ENCODE results near the gene SLC39A3. TPM values are rescaled to one million over a fixed set of nuclear protein-coding genes. Genes with fewer than 3 reads are reported as not detected.
A peak's percentile ranks its signal among the peaks of the same experiment; 100 is the strongest.

The SLC39A3 gene
- total and polyA plus RNA-seq, 2 experiments from 2014 or later, result 33.5 to 47.4 TPM

GRCh38 chr19:2783781-2784145, 43.9 kb upstream of the SLC39A3 start:
- H3K9me2 ChIP-seq (ENCODE audit: insufficient read depth), result no peaks in the 10 kb centered on the region
- Mint-ChIP-seq H3K36me3 (ENCODE audit: low read depth) (peaks cover 29% of the 10 kb centered on the region), H3K9me3 (peaks cover 4% of the 10 kb centered on the region; the same call in 1 of the 3 replicates), H3K27me3 (ENCODE audit: insufficient read depth, low read depth, poor library complexity) (peaks cover 13% of the 10 kb centered on the region), H3K27ac (peak overlapping the region; percentile 98), H3K4me1 (peaks cover 33% of the 10 kb centered on the region), H3K4me3 (peak overlapping the region; percentile 93)
- H4K20me1 ChIP-seq (replicated peaks; ENCODE audit: insufficient read depth), result peaks cover 45% of the 10 kb centered on the region
- peak overlapping the region; percentile 25; the same call in 1 of the 2 replicates for H3K4me2 ChIP-seq
- H3K4me1 ChIP-seq (ENCODE audit: insufficient read depth), result peaks cover 14% of the 10 kb centered on the region
- H3K36me3 ChIP-seq (ENCODE audit: insufficient read depth), result no peaks in the 10 kb centered on the region
- TF ChIP-seq CTCF (conservative IDR thresholded peaks at IDR 0.05; ENCODE audit: low read depth in 2 of 2), result no peak
- TF ChIP-seq NANOG (IDR thresholded peaks at IDR 0.05; ENCODE audit: borderline replicate concordance), result no peak
- H2AFZ ChIP-seq, result no peak overlapping the region
- DNase-seq (ENCODE audit: low spot score) (no peak), ATAC-seq (no peak)
- H3K4me3 ChIP-seq, result peak overlapping the region; percentile 38
- H3K79me2 ChIP-seq (replicated peaks; ENCODE audit: insufficient read depth), result peaks cover 75% of the 10 kb centered on the region
- 0 out of 2 replicates have a peak, but pooled peaks cover 5% of the 10 kb centered on the region for H3F3A ChIP-seq (replicated peaks; ENCODE audit: low read depth)
- H3K27me3 ChIP-seq (ENCODE audit: insufficient read depth), result no peaks in the 10 kb centered on the region
- peak overlapping the region; percentile 28; the same call in 1 of the 2 replicates for H3K27ac ChIP-seq (ENCODE audit: low read depth)

GRCh38 chr19:2782936-2783780, 43.3 kb upstream of the SLC39A3 start, which contains the start of gene SGTA:
TSS of gene SGTA (minus strand) at chr19:2783273. CDS start at chr19:2769068, 14,205 bp downstream.
- Mint-ChIP-seq H3K9me3 (peaks cover 4% of the 10 kb centered on the region; the same call in 1 of the 3 replicates), H3K4me1 (peaks cover 33% of the 10 kb centered on the region), H3K4me3 (peak within 1 kb of the TSS; percentile 93), H3K36me3 (ENCODE audit: low read depth) (peaks cover 30% of the 10 kb centered on the region), H3K27me3 (ENCODE audit: insufficient read depth, low read depth, poor library complexity) (peaks cover 13% of the 10 kb centered on the region), H3K27ac (peak within 1 kb of the TSS; percentile 98)
- Histone ChIP-seq H3K27me3 (ENCODE audit: insufficient read depth) (no peaks in the 10 kb centered on the region), H3K4me1 (ENCODE audit: insufficient read depth) (peaks cover 14% of the 10 kb centered on the region), H3K27ac (ENCODE audit: low read depth) (peak within 1 kb of the TSS; percentile 39; the same call in 1 of the 2 replicates), H3K4me3 (peak within 1 kb of the TSS; percentile 98), H2AFZ (no peak within 1 kb of the TSS), H3F3A (replicated peaks; ENCODE audit: low read depth) (0 out of 2 replicates have a peak, but pooled peaks cover 5% of the 10 kb centered on the region), H4K20me1 (replicated peaks; ENCODE audit: insufficient read depth) (peaks cover 50% of the 10 kb centered on the region), H3K4me2 (peak within 1 kb of the TSS; percentile 99), H3K79me2 (replicated peaks; ENCODE audit: insufficient read depth) (peaks cover 75% of the 10 kb centered on the region), H3K36me3 (ENCODE audit: insufficient read depth) (no peaks in the 10 kb centered on the region), H3K9me2 (ENCODE audit: insufficient read depth) (no peaks in the 10 kb centered on the region)
- peak; percentile 100 for DNase-seq (ENCODE audit: low spot score)
- peak; percentile 81 for ATAC-seq
- peak in 1 of 2 experiments; percentile 37; a peak in 2 of 4 replicates for TF ChIP-seq CTCF (conservative IDR thresholded peaks at IDR 0.05; ENCODE audit: low read depth in 2 of 2)
- TF ChIP-seq POLR2AphosphoS5 (IDR thresholded peaks at IDR 0.05; ENCODE audit: low read depth), result peak; percentile 89
- TF ChIP-seq CREB1 (CRISPR knock-in tag; IDR thresholded peaks at IDR 0.05; ENCODE audit: low read depth), result peak; percentile 97
- no peak for TF ChIP-seq REST (IDR thresholded peaks at IDR 0.05; ENCODE audit: unreplicated experiment)
- peak; percentile 83 for TF ChIP-seq ETS1 (IDR thresholded peaks at IDR 0.05)

All from GM23338 (cell line).